NCI-H187 (cell line): ENCODE results near the gene PRTFDC1.
"Not testable (repeated sequence)": the region's sequence is repeated elsewhere in the genome, so short reads cannot be mapped to it uniquely, and the experiment has no call there.

ENCODE experiments used
- DNase-seq, 2 experiments: peaks; one replicate each; lab custom pipeline; 2025; lab: John Stamatoyannopoulos, UW

The PRTFDC1 gene

GRCh38 chr10:24965051-24965450 is 12.6 kb upstream of the PRTFDC1 start:
- no peak for DNase-seq

DNA sequence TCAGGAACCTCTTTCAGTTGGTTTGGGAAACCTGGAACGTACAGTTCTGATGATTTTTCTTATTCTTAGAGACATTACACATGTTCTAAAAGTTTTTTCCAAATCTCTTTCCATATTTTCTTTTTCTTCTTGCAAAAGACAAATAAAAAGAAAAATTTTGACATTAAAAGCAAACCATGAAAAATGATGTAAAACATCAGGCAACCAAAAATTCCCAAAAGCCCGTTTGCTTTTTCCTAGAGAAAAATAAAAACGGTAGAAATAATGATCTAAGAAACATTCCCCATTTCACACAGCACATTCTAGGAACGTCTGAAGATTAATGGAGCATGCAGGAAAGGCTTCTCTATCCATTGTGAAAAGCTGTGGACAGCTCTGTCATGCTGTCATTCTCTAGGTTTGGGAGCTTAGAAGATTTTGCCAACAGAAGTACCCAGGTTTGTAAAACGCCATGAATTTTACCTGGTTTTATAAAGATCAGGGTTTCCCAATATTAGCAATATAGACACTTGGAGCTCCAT is 11.2 kb upstream of the PRTFDC1 start:
- DNase-seq, result no peak

GRCh38 chr10:24962995-24963394 is 10.6 kb upstream of the PRTFDC1 start:
- DNase-seq, result no peak

DNA sequence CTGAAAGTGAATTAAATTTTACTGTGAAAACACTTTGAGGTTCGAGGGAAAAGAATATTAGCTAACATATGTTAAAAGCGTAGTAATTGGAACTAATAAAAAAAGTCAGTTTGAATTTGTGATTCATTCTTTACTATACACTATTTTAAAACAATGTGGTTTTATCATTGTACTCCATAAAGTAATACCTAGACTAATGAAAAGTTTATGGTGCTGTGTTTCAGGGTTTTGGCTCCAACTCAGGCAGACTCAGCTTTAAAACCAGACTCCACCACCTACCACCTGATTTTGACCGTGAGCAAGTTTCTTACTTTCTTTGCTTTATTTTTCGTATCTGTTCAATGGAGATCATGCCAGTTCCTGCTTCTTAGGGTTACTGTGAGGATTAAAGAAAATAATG is 9.2 kb upstream of the PRTFDC1 start:
- DNase-seq, result no peak

GRCh38 chr10:24959382-24959730 is 7.0 kb upstream of the PRTFDC1 start:
- DNase-seq, result no peak

GRCh38 chr10:24958721-24959381 is 6.4 kb upstream of the PRTFDC1 start:
- no peak for DNase-seq

DNA sequence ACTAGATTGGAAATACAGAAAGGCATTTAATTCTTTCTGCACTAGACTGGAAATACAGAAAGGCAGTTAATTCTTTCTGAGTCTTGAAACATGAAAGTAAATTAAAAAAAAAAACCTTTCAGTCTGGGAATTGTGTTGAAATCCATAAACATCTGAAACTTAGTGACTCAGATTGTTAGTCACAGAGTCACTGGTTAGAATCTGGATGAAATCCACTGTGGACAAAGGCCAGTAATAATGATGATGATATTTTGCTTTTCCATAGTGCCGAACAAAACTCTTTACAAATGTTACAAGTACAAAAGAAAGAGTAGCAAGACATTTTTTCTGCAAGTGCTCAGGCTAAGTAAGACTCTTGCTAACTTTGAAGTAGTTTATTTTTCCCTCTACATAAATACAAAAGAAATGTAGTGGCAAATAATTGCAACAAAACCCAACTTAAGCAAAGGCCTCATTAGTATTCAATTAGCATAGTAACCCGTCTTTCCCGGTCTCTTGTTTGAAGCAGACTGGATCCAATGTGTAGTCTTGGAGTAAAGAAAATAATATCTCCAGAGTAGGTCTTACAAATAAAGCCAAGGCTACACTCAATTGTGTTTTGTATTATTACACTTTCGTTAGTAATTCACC is 5.8 kb upstream of the PRTFDC1 start:
- DNase-seq, result no peak

GRCh38 chr10:24957624-24958051 is 5.2 kb upstream of the PRTFDC1 start:
- not testable (repeated sequence) for DNase-seq

DNA sequence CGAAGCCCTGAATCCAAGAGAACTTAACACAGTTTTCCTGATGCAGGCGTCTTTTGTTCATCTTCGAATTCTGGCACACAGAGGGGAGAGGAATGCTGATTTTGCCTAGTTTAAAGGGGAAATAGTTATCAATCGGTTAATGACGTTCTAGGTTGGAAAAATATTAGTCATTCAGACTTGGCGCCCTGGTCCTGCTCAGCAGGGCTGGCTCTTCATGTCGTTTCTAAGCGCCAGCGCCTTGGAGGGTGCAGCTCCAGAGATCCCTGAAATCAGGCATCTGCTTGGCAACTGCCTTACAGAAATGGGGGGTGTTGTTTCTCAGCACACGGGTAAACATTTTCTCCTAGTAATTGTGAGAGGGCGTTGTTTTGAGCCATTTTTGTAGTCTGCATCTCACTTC is 1.3 kb upstream of the PRTFDC1 start:
- DNase-seq, result no peak

DNA sequence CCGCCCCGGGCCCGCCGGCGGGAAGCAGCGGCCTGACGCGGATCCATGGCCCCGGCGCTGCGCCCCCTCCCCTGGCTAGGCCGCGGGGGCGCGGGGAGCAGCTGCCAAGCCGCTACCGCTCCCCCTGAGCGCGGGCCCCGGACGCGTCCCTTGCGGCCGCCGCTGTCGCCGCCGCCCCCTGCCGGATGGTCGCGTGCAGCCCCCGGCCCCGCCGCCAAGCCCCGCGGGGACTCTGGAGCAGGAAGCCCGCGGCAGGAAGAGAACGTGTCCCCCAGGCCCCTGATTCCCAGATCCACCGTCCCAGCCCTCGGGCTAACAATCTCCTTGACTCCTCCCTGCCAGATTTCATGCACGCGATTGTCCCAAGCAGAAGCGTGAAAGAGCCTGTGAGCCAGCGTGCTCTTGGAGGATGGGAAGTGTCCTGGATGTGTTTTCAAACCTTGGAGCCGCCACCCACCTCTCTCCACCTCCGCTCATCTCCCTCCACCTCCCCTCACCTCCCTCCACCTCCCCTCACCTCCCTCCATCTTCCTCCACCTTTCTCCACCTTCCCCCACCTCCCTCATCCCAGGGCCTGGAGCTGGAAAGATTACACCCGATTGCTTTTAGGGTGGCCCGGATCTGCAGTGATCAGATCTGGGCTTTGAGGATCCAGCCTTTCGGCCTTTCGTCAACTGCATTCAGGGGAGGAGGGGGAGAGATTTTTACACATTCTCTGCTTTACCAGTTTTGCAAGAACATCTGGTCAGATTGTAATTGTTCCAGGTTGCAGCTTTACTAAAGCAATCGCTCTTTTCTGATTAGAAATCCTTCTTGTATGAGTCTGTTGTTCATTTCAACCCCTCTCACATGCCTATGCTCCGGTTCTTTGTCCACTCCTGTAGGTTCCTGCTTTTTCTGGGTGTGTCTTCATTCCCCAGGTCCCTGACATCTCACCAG is 570 bp upstream of the PRTFDC1 start:
- peak in 1 of 2 experiments; percentile 16 for DNase-seq

- no peak for DNase-seq
Measured at GRCh38 chr10:24951201-24952142, 934 bp downstream of the PRTFDC1 start.

GRCh38 chr10:24950439-24950838 is 2.0 kb downstream of the PRTFDC1 start:
- no peak for DNase-seq

DNA sequence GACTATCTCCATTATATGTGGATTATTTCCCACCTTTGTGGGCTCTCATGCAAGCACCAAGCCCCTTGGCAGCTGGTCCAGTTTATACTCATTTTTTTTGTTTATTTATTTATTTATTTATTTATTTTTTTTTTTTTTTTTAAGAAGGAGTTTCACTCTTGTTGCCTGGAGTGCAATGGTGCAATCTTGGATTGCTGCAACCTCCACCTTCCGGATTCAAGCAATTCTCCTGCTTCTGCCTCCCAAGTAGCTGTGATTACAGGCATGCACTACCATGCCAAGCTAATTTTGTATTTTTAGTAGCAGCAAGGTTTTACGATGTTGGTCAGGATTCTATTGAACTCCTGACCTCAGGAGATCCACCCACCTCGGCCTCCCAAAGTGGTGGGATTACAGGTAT is 2.8 kb downstream of the PRTFDC1 start:
- DNase-seq, result no peak

GRCh38 chr10:24947304-24948097 is 4.9 kb downstream of the PRTFDC1 start:
- no peak for DNase-seq

GRCh38 chr10:24944512-24945255 is 7.7 kb downstream of the PRTFDC1 start:
- DNase-seq, result no peak

DNA sequence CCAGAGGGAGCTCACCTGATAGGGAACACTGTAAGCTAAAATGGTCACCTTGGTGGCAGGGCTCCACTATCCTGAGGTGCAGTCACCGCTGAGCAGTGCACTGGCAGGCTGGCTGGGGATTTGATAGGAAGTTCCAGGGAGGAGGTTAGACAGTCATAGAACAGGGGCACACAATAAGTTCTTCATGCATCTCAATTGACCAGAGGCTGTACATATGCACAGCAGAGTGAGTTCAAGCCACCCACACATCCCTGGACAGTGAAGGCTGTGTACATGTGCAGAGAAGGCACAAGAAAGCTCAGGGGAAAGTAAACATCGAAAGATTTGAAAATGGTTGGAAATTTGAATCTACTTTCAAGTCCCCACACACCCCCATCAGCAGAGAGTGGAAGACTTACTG is 13.9 kb downstream of the PRTFDC1 start:
- DNase-seq, result no peak

- DNase-seq, result no peak
Measured at GRCh38 chr10:24938076-24938475, 14.3 kb downstream of the PRTFDC1 start.

DNA sequence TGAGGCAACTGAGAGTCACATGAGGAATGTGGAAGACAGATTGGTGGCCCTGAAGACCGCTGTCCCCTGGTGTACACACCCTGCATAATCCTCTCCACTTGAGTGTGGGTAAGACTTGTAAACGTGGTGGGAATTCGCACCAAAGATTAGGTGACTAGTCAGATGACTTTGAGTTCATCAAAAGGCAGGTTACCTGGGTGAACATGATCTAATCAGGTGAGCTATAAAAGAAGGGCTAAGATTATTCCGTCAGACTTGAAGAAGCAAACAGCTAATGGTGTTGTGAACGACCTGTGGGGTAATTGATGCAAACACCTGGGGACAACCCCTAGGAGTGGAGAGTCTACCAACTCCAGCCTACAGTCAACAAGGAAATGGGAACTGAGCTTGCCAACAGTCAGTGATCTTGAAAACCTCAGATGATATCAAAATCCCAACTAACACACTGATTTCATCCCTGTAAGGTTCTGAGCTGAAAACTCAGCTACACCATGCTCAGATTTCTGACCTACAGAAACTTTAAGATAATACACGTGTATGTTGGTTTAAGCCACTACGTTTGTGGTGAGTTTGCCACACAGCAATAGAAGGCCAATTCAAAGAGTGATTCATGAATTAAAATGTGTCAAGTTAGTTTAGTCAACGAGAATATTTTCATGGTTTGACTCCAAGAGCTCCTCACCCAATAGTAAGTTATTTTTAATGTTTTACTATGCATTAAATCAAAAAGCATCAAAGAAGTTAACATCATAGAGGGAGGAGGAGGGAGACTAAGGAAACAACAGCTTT is 16.7 kb downstream of the PRTFDC1 start:
- DNase-seq, result no peak

GRCh38 chr10:24931236-24931635 is 21.2 kb downstream of the PRTFDC1 start:
- DNase-seq, result no peak
